Prostate gland (tissue), 2 donors: Measurements from ENCODE around the gene MYL1. TPM values are rescaled to one million over a fixed set of nuclear protein-coding genes. Genes with fewer than 3 reads are reported as not detected.

Experiments used
- small RNA-seq, 2 donors: library from RNA; depleted of rRNA; stranded (forward); fragments of <200 nt; gene quantifications; one replicate each; pipeline ENCODE3, GENCODE V24; 2016
- total RNA-seq, 2 donors: library from RNA; depleted of rRNA; stranded (reverse); fragments of >200 nt; gene quantifications; one replicate each; pipeline ENCODE4 v1.1.0, GENCODE V29; 2016

Gene MYL1
- total RNA-seq, 2 donors from 2014 or later, result 21.9 TPM; not detected in 1

Small RNA genes within 50 kb of the gene (small RNA-seq; reads per million reads assigned to genes)
- gene RF00019, result 0 reads per million in 2 donors

Other genes with a start within 250 kb of the MYL1 start
- 10 to 100 TPM; 36.1 to 40.3 TPM for gene KANSL1L, start 143.8 kb downstream of the MYL1 start, total RNA-seq
- gene ACADL, start 89.7 kb downstream of the MYL1 start, total RNA-seq, result 10 to 100 TPM; 12.3 to 54.0 TPM
- 10 to 100 TPM; 48.2 to 50.1 TPM for gene LANCL1, start 161.6 kb upstream of the MYL1 start, total RNA-seq
- gene CPS1, start 241.4 kb upstream of the MYL1 start, total RNA-seq, result 10 to 100 TPM in 1 of 2 donors, under 1 TPM in 1; 0.68 to 15.8 TPM